ENCODE results near the gene EMB.
"Not testable (repeated sequence)": the region's sequence is repeated elsewhere in the genome, so short reads cannot be mapped to it uniquely, and the experiment has no call there.

EMB gene

GRCh38 chr5:50440651-50441492 lies at the start of gene EMB:
EMB (minus strand) TSS chr5:50441288; CDS start chr5:50441151, 137 bp downstream.
- no peak for DNase-seq (ENCODE audit: low spot score)

- DNase-seq (ENCODE audit: low spot score) = not testable (repeated sequence)
Measured at GRCh38 chr5:50489491-50489890, 48.4 kb upstream of the EMB start.

- not testable (repeated sequence) for DNase-seq (ENCODE audit: low spot score)
Measured at GRCh38 chr5:50478790-50479189, 37.7 kb upstream of the EMB start.

GRCh38 chr5:50476549-50476948 lies 35.5 kb upstream of the EMB start:
- DNase-seq (ENCODE audit: low spot score) = no peak

- DNase-seq (ENCODE audit: low spot score) = not testable (repeated sequence)
Measured at GRCh38 chr5:50465015-50465414, 23.9 kb upstream of the EMB start.

- no peak for DNase-seq (ENCODE audit: low spot score)
Measured at GRCh38 chr5:50463726-50464125, 22.6 kb upstream of the EMB start.

- DNase-seq (ENCODE audit: low spot score) = no peak
Measured at GRCh38 chr5:50463047-50463446, 22.0 kb upstream of the EMB start.

- not testable (repeated sequence) for DNase-seq (ENCODE audit: low spot score)
Measured at GRCh38 chr5:50462579-50462978, 21.5 kb upstream of the EMB start.

GRCh38 chr5:50458372-50458771 lies 17.3 kb upstream of the EMB start:
- not testable (repeated sequence) for DNase-seq (ENCODE audit: low spot score)

GRCh38 chr5:50449241-50449640 lies 8.2 kb upstream of the EMB start:
- not testable (repeated sequence) for DNase-seq (ENCODE audit: low spot score)

- no peak for DNase-seq (ENCODE audit: low spot score)
Measured at GRCh38 chr5:50447941-50448340, 6.9 kb upstream of the EMB start.

- DNase-seq (ENCODE audit: low spot score) = no peak
Measured at GRCh38 chr5:50447228-50447627, 6.1 kb upstream of the EMB start.

GRCh38 chr5:50445296-50445949 lies 4.3 kb upstream of the EMB start:
- no peak for DNase-seq (ENCODE audit: low spot score)

GRCh38 chr5:50442559-50443539 lies 1.8 kb upstream of the EMB start:
- DNase-seq (ENCODE audit: low spot score) = not testable (repeated sequence)

- DNase-seq (ENCODE audit: low spot score) = no peak
Measured at GRCh38 chr5:50441493-50441955, 436 bp upstream of the EMB start.

- DNase-seq (ENCODE audit: low spot score) = no peak
Measured at GRCh38 chr5:50439221-50439620, 1.9 kb downstream of the EMB start.

GRCh38 chr5:50438060-50438459 lies 3.0 kb downstream of the EMB start:
- not testable (repeated sequence) for DNase-seq (ENCODE audit: low spot score)

- no peak for DNase-seq (ENCODE audit: low spot score)
Measured at GRCh38 chr5:50435168-50435567, 5.9 kb downstream of the EMB start.

- not testable (repeated sequence) for DNase-seq (ENCODE audit: low spot score)
Measured at GRCh38 chr5:50431133-50431904, 9.8 kb downstream of the EMB start.

GRCh38 chr5:50423100-50423799 lies 17.8 kb downstream of the EMB start:
- DNase-seq (ENCODE audit: low spot score) = not testable (repeated sequence)

All from left forelimb (tissue), 1 donor.